Activated CD4-positive, CD25-positive, alpha-beta regulatory T cell treated with anti-CD3 and anti-CD28 coated beads, Interleukin-2, amount 50 U/mL, for 24 hours (primary cell): ENCODE measurements around the gene TCAP.
A peak's percentile ranks its signal among the peaks of the same experiment; 100 is the strongest.

Experiments used
- ATAC-seq, 2 donors: fragments of 150-1000 bp; cut with Tn5 transposase; one replicate each; pipeline ENCODE4 v1.10.0; 2021; ENCODE audit warnings: mild to moderate bottlenecking in 1 of 2, moderate library complexity in 1 of 2

Gene TCAP

GRCh38 chr17:39664581-39665561 is at the start of gene TCAP:
TCAP (plus strand) TSS chr17:39665349; CDS start chr17:39665360, 11 bp downstream.
- no peak for ATAC-seq

- ATAC-seq, result no peak
These were observed 49.7 kb upstream of the TCAP start for GRCh38 chr17:39615434-39615833.

- ATAC-seq, result no peak
These were observed 48.1 kb upstream of the TCAP start for GRCh38 chr17:39617100-39617445.

- ATAC-seq, result peak; percentile 21 to 34
These were observed 47.5 kb upstream of the TCAP start for GRCh38 chr17:39617446-39618245.

- no peak for ATAC-seq
These were observed 46.8 kb upstream of the TCAP start for GRCh38 chr17:39618246-39618913.

GRCh38 chr17:39618956-39619785 is 46.0 kb upstream of the TCAP start:
- ATAC-seq, result no peak

- no peak for ATAC-seq
These were observed 45.4 kb upstream of the TCAP start for GRCh38 chr17:39619786-39620101.

GRCh38 chr17:39621523-39622379 is 43.4 kb upstream of the TCAP start:
- peak; percentile 52 to 69 for ATAC-seq

GRCh38 chr17:39622380-39623006 is 42.7 kb upstream of the TCAP start:
- ATAC-seq, result peak; percentile 89 to 93

- ATAC-seq, result peak; percentile 37 to 40
These were observed 41.7 kb upstream of the TCAP start for GRCh38 chr17:39623356-39623950.

- no peak for ATAC-seq
These were observed 40.8 kb upstream of the TCAP start for GRCh38 chr17:39624313-39624712.

- ATAC-seq, result no peak
These were observed 39.9 kb upstream of the TCAP start for GRCh38 chr17:39625198-39625785.

GRCh38 chr17:39626171-39627046 is 38.7 kb upstream of the TCAP start, which contains the start of gene PPP1R1B:
PPP1R1B (plus strand) TSS chr17:39626952; CDS start chr17:39627393, 441 bp downstream.
- ATAC-seq, result no peak

GRCh38 chr17:39627047-39627711 is 38.0 kb upstream of the TCAP start:
- no peak for ATAC-seq

GRCh38 chr17:39627712-39628516 is 37.2 kb upstream of the TCAP start:
- no peak for ATAC-seq

- ATAC-seq, result no peak
These were observed 36.3 kb upstream of the TCAP start for GRCh38 chr17:39628655-39629493.
